Measurements from ENCODE around the gene RASAL2.

The RASAL2 gene

GRCh38 chr1:178127482-178128191, 33.7 kb downstream of the RASAL2 start:
- H3K36me3 ChIP-seq (ENCODE audit: control insufficient read depth, insufficient read depth, low read length): no peaks in the 10 kb centered on the region
- H3K27me3 ChIP-seq (replicated peaks; ENCODE audit: control insufficient read depth, insufficient read depth, low read length): no peaks in the 10 kb centered on the region
- H3K4me3 ChIP-seq (replicated peaks; ENCODE audit: low read depth, low read length): no peak overlapping the region
- TF ChIP-seq CTCF (IDR thresholded peaks at IDR 0.05; ENCODE audit: insufficient read depth, low read length, poor library complexity, severe bottlenecking): no peak
- no peak for DNase-seq (ENCODE audit: extremely low read depth, insufficient read length)

- no peak for DNase-seq (ENCODE audit: extremely low read depth, insufficient read length)
- TF ChIP-seq CTCF (IDR thresholded peaks at IDR 0.05; ENCODE audit: insufficient read depth, low read length, poor library complexity, severe bottlenecking): no peak
- H3K4me3 ChIP-seq (replicated peaks; ENCODE audit: low read depth, low read length): no peak overlapping the region
- no peaks in the 10 kb centered on the region for H3K36me3 ChIP-seq (ENCODE audit: control insufficient read depth, insufficient read depth, low read length)
- no peaks in the 10 kb centered on the region for H3K27me3 ChIP-seq (replicated peaks; ENCODE audit: control insufficient read depth, insufficient read depth, low read length)
Observed at GRCh38 chr1:178133239-178133989, 39.5 kb downstream of the RASAL2 start.

- H3K27me3 ChIP-seq (replicated peaks; ENCODE audit: control insufficient read depth, insufficient read depth, low read length): no peaks in the 10 kb centered on the region
- TF ChIP-seq CTCF (IDR thresholded peaks at IDR 0.05; ENCODE audit: insufficient read depth, low read length, poor library complexity, severe bottlenecking): no peak
- DNase-seq (ENCODE audit: extremely low read depth, insufficient read length): no peak
Observed at GRCh38 chr1:178134061-178134460, 40.2 kb downstream of the RASAL2 start.

GRCh38 chr1:178137238-178137637, 43.3 kb downstream of the RASAL2 start:
- H3K27me3 ChIP-seq (replicated peaks; ENCODE audit: control insufficient read depth, insufficient read depth, low read length): no peaks in the 10 kb centered on the region
- no peaks in the 10 kb centered on the region for H3K36me3 ChIP-seq (ENCODE audit: control insufficient read depth, insufficient read depth, low read length)
- no peak for TF ChIP-seq CTCF (IDR thresholded peaks at IDR 0.05; ENCODE audit: insufficient read depth, low read length, poor library complexity, severe bottlenecking)
- DNase-seq (ENCODE audit: extremely low read depth, insufficient read length): no peak
- H3K4me3 ChIP-seq (replicated peaks; ENCODE audit: low read depth, low read length): no peak overlapping the region

More at GRCh38 chr1:178134061-178134460, 40.2 kb downstream of the RASAL2 start:
- Histone ChIP-seq H3K4me3 (replicated peaks; ENCODE audit: low read depth, low read length) (no peak overlapping the region), H3K36me3 (ENCODE audit: control insufficient read depth, insufficient read depth, low read length) (no peaks in the 10 kb centered on the region)

- no peaks in the 10 kb centered on the region for H3K36me3 ChIP-seq (ENCODE audit: control insufficient read depth, insufficient read depth, low read length)
- no peak for DNase-seq (ENCODE audit: extremely low read depth, insufficient read length)
- H3K4me3 ChIP-seq (replicated peaks; ENCODE audit: low read depth, low read length): no peak overlapping the region
- no peak for TF ChIP-seq CTCF (IDR thresholded peaks at IDR 0.05; ENCODE audit: insufficient read depth, low read length, poor library complexity, severe bottlenecking)
- no peaks in the 10 kb centered on the region for H3K27me3 ChIP-seq (replicated peaks; ENCODE audit: control insufficient read depth, insufficient read depth, low read length)
Observed at GRCh38 chr1:178142806-178143205, 48.9 kb downstream of the RASAL2 start.
